ENCODE measurements around the gene CD247. TPM values are rescaled to one million over a fixed set of nuclear protein-coding genes. Genes with fewer than 3 reads are reported as not detected.

The CD247 gene
- total RNA-seq, 1 experiment from 2014 or later = not detected

DNA sequence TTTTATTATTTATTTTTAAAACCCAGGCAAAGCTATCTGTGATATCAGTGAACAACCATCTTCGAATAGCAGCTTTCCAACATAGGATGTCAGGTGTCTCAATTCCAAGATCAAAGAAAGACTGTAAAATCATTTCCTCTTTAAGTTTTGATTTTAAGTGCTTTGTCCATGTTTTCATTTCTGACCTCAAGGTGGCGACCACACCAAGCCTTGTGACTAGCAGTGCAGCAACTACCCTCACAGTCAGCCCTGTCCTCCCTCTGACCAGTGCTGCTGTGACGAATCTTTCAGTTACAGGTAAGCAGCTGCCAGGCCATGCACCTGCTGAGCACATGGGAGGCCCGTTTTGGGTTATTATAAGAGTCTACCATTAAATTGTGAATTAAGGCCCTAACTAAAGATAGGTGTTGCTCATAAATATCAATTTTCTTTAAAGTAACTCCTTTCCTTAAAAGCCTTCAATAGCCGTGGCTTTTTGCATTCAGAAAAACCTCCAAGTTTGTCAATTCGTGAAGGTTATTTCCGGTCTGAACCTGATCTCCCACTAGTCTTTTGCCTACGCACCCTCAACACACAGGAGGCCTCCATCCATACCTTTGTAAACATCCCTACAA lies 117.0 kb downstream of the CD247 start:
- ChIA-PET POLR2A (ENCODE audit: unreplicated experiment) (interaction anchor here (0.6 kb wide), 1 partner anchor 48 kb away, joined by 3 read pairs; no protein-coding TSS in a partner anchor), CTCF (interaction anchor here (0.6 to 1.2 kb wide), 5 partner anchors 32 to 181 kb away, joined by 4 to 6 read pairs (median 6); partner anchors contain the start of gene CREG1)
- H3K4me2 ChIP-seq (ENCODE audit: low read length) = no peak overlapping the region
- ATAC-seq (peak; percentile 89), DNase-seq (peak; percentile 81)
- intact Hi-C loops (cut with micrococcal nuclease) = loop anchor here (1.0 to 5.0 kb wide), 4 partner anchors 41 to 151 kb away; partner anchors contain the start of gene CREG1
- H3K27me3 ChIP-seq (ENCODE audit: low read length) = no peaks in the 10 kb centered on the region
- no peaks in the 10 kb centered on the region for H4K20me1 ChIP-seq (ENCODE audit: low read length)
- no peak overlapping the region for H3K4me3 ChIP-seq (ENCODE audit: low read length)
- no TSS peak for BruUV-seq (replicated peaks)
- no peak overlapping the region for H3K9ac ChIP-seq (ENCODE audit: low read length)
- peak overlapping the region; percentile 2; the same call in 1 of the 2 replicates for H2AFZ ChIP-seq (ENCODE audit: low read length)
- H3K9me3 ChIP-seq (ENCODE audit: low read length) = no peaks in the 10 kb centered on the region
- peaks cover 28% of the 10 kb centered on the region for H3K4me1 ChIP-seq (ENCODE audit: insufficient read depth, low read length)
- no peak overlapping the region for H3K27ac ChIP-seq (ENCODE audit: low read length)
- peaks cover 21% of the 10 kb centered on the region; the same call in 1 of the 2 replicates for H3K36me3 ChIP-seq (ENCODE audit: low read depth, low read length)
- H3K79me2 ChIP-seq (ENCODE audit: low read length) = no peaks in the 10 kb centered on the region
- H3K9me2 ChIP-seq (replicated peaks; ENCODE audit: low read length) = no peaks in the 10 kb centered on the region
- no peaks in the 10 kb centered on the region for H3F3A ChIP-seq (ENCODE audit: low read length, unreplicated experiment)
- TF ChIP-seq EZH2 (IDR thresholded peaks at IDR 0.05; ENCODE audit: low read length, unreplicated experiment) = no peak
- TF ChIP-seq, protein P1, sequence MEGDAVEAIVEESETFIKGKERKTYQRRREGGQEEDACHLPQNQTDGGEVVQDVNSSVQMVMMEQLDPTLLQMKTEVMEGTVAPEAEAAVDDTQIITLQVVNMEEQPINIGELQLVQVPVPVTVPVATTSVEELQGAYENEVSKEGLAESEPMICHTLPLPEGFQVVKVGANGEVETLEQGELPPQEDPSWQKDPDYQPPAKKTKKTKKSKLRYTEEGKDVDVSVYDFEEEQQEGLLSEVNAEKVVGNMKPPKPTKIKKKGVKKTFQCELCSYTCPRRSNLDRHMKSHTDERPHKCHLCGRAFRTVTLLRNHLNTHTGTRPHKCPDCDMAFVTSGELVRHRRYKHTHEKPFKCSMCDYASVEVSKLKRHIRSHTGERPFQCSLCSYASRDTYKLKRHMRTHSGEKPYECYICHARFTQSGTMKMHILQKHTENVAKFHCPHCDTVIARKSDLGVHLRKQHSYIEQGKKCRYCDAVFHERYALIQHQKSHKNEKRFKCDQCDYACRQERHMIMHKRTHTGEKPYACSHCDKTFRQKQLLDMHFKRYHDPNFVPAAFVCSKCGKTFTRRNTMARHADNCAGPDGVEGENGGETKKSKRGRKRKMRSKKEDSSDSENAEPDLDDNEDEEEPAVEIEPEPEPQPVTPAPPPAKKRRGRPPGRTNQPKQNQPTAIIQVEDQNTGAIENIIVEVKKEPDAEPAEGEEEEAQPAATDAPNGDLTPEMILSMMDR (conservative IDR thresholded peaks at IDR 0.05; ENCODE audit: low read depth, low read length) = peak; percentile 92

DNA sequence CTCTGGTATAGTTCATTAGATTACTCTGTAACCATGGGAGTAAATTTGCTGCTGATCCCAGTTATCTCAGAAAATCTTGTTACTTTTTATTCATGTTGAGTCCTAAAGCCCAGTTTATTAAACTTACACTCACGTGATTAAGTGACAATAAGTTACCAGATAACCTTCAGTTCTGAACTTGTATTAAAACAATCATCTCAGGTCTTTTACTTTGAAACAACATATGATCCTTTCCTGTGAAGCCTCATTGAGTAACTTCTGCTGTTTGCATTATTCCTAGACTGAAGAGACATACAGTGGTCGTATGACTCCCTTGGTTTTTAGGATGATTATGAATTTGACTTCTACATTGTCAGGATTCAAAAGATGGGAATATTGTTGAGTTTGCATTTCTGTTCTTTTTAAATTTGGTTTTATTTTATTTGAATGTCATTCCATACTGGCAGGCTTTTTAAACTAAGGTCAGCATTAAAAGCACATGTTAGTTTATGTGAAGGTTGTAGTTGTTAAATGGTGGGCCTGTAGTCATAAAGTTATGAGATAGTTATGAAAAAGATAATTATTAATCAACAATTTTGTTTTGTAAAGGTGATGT lies 117.9 kb downstream of the CD247 start:
- ChIA-PET POLR2A (ENCODE audit: unreplicated experiment) (no interaction called here), CTCF (interaction anchor here (1.0 to 1.2 kb wide), 2 partner anchors 31 to 42 kb away, joined by 4 to 5 read pairs; no protein-coding TSS in a partner anchor)
- DNase-seq = no peak

More for the DNA sequence above, 117.9 kb downstream of the CD247 start:
- no peaks in the 10 kb centered on the region for H3K9me3 ChIP-seq (ENCODE audit: low read length)
- no TSS peak for BruUV-seq (replicated peaks)
- no peak overlapping the region for H2AFZ ChIP-seq (ENCODE audit: low read length)
- no peak overlapping the region for H3K9ac ChIP-seq (ENCODE audit: low read length)
- no peak overlapping the region for H3K4me2 ChIP-seq (ENCODE audit: low read length)
- TF ChIP-seq, protein P1 (conservative IDR thresholded peaks at IDR 0.05; ENCODE audit: low read depth, low read length) = no peak
- TF ChIP-seq EZH2 (IDR thresholded peaks at IDR 0.05; ENCODE audit: low read length, unreplicated experiment) (no peak), EZH2phosphoT487 (IDR thresholded peaks at IDR 0.05; ENCODE audit: borderline replicate concordance, low read length) (no peak)
- no peak for ATAC-seq
- H3K27me3 ChIP-seq (ENCODE audit: low read length) = no peaks in the 10 kb centered on the region
- intact Hi-C loops (cut with micrococcal nuclease) = loop anchor here (5.0 kb wide), 1 partner anchor 152 kb away; the partner anchor contains the start of gene CREG1
- peaks cover 21% of the 10 kb centered on the region; the same call in 1 of the 2 replicates for H3K36me3 ChIP-seq (ENCODE audit: low read depth, low read length)
- no peaks in the 10 kb centered on the region for H3K9me2 ChIP-seq (replicated peaks; ENCODE audit: low read length)
- H3F3A ChIP-seq (ENCODE audit: low read length, unreplicated experiment) = no peaks in the 10 kb centered on the region
- H3K27ac ChIP-seq (ENCODE audit: low read length) = no peak overlapping the region
- peaks cover 25% of the 10 kb centered on the region for H3K4me1 ChIP-seq (ENCODE audit: insufficient read depth, low read length)
- H3K79me2 ChIP-seq (ENCODE audit: low read length) = no peaks in the 10 kb centered on the region
- no peak overlapping the region for H3K4me3 ChIP-seq (ENCODE audit: low read length)
- no peaks in the 10 kb centered on the region for H4K20me1 ChIP-seq (ENCODE audit: low read length)
